Measurements from ENCODE around the gene MPZL2. TPM values are rescaled to one million over a fixed set of nuclear protein-coding genes. Genes with fewer than 3 reads are reported as not detected.

The MPZL2 gene
- total RNA-seq, 1 experiment from 2014 or later: not detected

DNA sequence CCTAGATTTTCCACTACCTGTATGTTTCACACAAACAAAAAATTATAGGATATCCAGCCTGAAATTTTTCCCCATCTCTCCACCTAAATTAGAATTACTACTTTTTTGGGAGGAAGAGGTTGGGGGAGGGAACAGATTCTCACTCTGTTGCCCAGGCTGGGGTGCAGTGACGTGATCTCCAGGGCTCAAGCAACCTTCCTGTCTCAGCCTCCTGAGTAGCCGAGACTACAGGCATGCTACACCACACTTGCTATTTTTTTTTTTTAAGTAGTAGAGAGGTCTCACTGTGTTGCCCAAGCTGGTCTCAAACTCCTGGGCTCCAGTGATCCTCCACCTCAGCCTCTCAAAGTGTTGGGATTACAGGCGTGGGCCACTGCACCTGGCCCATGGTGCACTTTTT, 48.8 kb downstream of the MPZL2 start:
- no peak for DNase-seq (ENCODE audit: low read depth in 1 of 2, low spot score in 2 of 2)
- Histone ChIP-seq H3K4me3 (no peak overlapping the region), H3K27me3 (replicated peaks) (no peaks in the 10 kb centered on the region), H3K9me3 (replicated peaks) (no peaks in the 10 kb centered on the region), H3K4me1 (replicated peaks) (no peaks in the 10 kb centered on the region), H3K27ac (no peak overlapping the region), H3K36me3 (no peaks in the 10 kb centered on the region)

DNA sequence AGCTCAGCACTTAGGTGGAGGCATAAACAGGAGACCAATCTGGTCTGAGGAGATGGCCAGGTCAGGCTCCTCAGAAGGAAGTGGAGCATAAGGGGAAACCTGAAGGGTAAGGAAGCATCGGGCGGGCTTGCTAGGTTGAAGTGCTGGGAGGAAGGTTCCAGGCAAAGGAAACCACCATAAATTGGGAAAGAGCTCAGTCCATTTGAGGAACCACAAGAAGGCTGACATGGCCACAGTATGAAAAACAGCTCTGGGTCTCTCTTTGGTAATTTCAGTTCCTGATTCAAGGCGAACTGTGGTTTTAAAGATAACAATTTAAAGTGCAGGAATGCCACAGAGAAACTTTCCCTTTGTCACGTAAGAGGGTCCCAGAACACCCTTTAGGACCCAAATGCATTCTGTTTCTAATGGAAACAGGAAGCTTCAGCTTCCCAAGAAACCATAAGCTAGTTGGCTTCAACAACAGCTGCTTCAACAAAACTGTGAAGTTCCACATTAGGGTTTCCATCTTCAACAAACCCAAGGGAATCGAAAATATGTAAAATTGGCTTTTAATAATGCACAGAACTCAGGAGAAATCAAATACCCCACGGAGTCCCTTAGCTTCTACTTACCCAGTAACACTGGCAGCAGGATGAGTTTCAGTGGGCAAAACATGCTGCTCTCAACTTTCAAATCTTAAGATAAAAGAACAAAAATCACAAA, 49.7 kb downstream of the MPZL2 start:
- no peak for DNase-seq (ENCODE audit: low read depth in 1 of 2, low spot score in 2 of 2)
- Histone ChIP-seq H3K9me3 (replicated peaks) (no peaks in the 10 kb centered on the region), H3K27ac (no peak overlapping the region), H3K4me1 (replicated peaks) (no peaks in the 10 kb centered on the region), H3K4me3 (no peak overlapping the region), H3K27me3 (replicated peaks) (no peaks in the 10 kb centered on the region), H3K36me3 (no peaks in the 10 kb centered on the region)

DNA sequence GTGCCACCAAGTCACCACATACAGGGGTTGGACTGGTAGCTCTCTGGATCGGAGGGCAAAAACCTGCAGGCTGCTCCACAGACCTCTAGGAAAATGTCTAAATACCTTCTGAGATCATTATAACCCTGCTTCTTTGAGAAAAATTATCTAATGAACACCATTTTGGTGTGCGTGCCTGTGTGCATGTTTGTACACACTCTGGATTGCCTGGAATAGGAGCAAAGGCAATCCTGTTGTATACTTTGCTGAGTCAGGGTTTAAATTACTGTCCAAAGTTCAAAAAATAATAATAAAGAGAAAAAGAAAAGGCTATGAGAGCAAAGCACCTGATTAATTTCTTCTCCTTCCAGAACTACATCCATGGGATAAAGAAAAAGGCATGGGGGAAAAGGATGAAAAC, 50.3 kb downstream of the MPZL2 start:
- Histone ChIP-seq H3K27ac (no peak overlapping the region), H3K27me3 (replicated peaks) (no peaks in the 10 kb centered on the region), H3K4me1 (replicated peaks) (no peaks in the 10 kb centered on the region), H3K9me3 (replicated peaks) (no peaks in the 10 kb centered on the region), H3K4me3 (no peak overlapping the region), H3K36me3 (no peaks in the 10 kb centered on the region)
- no peak for DNase-seq (ENCODE audit: low read depth in 1 of 2, low spot score in 2 of 2)

DNA sequence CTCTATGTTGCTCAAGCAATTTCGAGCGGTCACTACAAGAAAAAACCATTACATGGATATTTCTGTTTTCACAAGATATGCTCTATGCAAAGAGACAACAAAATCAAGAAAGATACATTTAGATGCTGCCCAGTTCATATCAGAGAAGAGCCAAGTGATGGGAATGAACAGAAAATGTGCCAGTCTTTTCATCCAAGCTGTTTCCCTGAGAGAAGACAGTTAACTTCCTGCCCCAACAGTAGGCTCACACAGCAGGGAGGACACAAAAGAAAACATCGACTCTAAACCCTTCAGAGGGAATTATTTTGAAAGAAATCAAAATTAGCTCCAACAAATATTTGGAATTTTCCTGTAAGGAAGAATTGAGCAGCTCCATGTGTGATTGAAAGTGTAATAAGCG, 50.9 kb downstream of the MPZL2 start:
- Histone ChIP-seq H3K36me3 (no peaks in the 10 kb centered on the region), H3K4me3 (no peak overlapping the region), H3K4me1 (replicated peaks) (no peaks in the 10 kb centered on the region), H3K9me3 (replicated peaks) (no peaks in the 10 kb centered on the region), H3K27me3 (replicated peaks) (no peaks in the 10 kb centered on the region), H3K27ac (no peak overlapping the region)
- no peak for DNase-seq (ENCODE audit: low read depth in 1 of 2, low spot score in 2 of 2)

DNA sequence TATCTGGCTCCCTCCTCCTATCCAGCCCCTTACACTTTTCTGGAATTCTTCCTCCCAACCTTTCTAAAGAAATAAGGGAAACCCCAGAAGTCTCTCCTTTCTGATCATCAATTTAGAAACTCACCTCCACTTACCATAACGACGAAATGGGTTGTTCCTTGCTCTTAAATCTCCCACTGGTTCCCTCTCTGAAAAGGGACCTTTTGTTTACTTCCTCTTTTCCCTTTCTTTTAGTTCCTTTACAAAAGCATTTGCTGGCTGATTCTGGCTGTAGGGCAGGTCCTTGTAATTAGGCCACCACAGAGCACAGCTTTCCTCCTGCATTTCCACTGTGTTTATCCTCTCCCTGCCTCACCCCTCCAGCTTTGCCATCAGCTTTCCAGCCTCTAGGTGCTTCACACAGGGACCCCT, 51.3 kb downstream of the MPZL2 start:
- H3K4me3 ChIP-seq: no peak overlapping the region
- no peaks in the 10 kb centered on the region for H3K27me3 ChIP-seq (replicated peaks)
- no peaks in the 10 kb centered on the region for H3K9me3 ChIP-seq (replicated peaks)
- DNase-seq (ENCODE audit: low read depth in 1 of 2, low spot score in 2 of 2): no peak
- H3K36me3 ChIP-seq: no peaks in the 10 kb centered on the region
- no peaks in the 10 kb centered on the region for H3K4me1 ChIP-seq (replicated peaks)
- H3K27ac ChIP-seq: no peak overlapping the region

DNA sequence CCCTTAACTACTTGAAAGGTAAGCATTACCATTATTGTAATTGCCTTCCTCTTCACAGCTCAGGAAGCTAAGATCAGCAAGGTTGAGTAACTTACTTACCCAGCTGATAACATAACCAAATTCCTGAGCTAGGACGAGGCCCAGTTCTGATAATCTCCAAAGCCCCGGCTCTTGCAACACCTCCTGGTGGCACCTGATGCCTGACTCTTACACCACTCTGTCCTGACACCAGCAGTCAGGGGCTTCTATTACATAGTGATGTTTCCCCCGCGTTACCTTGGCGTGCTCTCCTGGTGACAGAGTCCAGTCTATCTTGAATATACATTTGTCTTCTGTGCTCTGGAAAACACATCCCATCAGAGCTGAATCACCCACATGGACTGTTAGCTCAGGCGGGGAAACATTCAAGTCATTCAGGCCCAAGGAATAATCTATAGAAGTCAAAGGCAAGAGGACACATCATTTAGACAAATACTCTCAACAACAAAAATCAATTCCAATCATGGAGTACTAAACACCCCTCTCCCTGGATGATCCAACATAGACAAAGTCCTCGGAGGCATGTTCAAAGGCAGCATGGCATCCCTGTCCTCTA, 51.9 kb downstream of the MPZL2 start:
- Histone ChIP-seq H3K4me3 (no peak overlapping the region), H3K36me3 (no peaks in the 10 kb centered on the region), H3K27ac (no peak overlapping the region), H3K27me3 (replicated peaks) (no peaks in the 10 kb centered on the region), H3K4me1 (replicated peaks) (no peaks in the 10 kb centered on the region), H3K9me3 (replicated peaks) (no peaks in the 10 kb centered on the region)
- no peak for DNase-seq (ENCODE audit: low read depth in 1 of 2, low spot score in 2 of 2)

DNA sequence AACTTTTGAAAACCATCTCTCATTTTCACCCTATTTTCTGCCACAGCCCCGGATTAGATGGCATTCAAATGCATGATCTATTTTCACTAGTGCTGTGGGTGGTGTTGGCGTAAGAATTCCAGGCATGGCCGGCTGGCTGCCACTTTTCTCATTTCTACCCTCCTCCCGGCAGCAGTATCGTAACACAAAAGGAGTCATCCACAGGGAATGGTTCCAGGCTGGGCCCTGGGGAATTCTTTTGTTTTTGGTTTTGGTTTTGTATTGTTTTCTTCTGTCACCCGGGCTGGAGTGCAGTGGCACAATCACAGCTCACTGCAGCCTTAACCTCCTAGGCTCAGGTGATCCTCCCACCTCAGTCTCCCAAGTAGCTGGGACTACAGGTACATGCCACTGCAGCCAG, 53.1 kb downstream of the MPZL2 start:
- H3K9me3 ChIP-seq (replicated peaks): no peaks in the 10 kb centered on the region
- peak in 1 of 2 experiments; percentile 1 for DNase-seq (ENCODE audit: low read depth in 1 of 2, low spot score in 2 of 2)
- H3K27ac ChIP-seq: no peak overlapping the region
- H3K36me3 ChIP-seq: no peaks in the 10 kb centered on the region
- H3K4me1 ChIP-seq (replicated peaks): no peaks in the 10 kb centered on the region
- no peaks in the 10 kb centered on the region; the same call in 1 of the 2 replicates for H3K27me3 ChIP-seq (replicated peaks)
- H3K4me3 ChIP-seq: no peak overlapping the region

DNA sequence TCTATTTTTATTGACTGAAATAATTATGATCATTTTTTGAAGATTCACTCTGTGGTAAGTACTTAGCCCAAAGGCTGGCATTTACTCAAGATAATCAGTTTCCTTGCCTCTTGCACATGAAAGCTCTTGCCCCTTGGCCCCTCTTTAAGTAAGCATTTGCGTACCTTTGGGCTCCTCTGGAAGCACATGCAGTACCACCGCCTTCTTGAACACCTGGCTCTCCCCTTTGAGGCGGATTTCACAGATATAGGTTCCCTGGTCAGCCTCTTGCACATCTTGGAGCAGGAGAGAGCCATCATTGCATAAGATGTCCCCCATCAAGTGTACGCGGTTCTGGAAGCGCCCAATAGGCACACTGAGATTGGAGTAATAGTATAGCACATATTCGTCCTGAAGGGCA, 53.8 kb downstream of the MPZL2 start:
- no peak overlapping the region for H3K27ac ChIP-seq
- H3K36me3 ChIP-seq: no peaks in the 10 kb centered on the region
- H3K27me3 ChIP-seq (replicated peaks): no peaks in the 10 kb centered on the region; the same call in 1 of the 2 replicates
- H3K4me1 ChIP-seq (replicated peaks): no peaks in the 10 kb centered on the region
- no peak for DNase-seq (ENCODE audit: low read depth in 1 of 2, low spot score in 2 of 2)
- no peaks in the 10 kb centered on the region for H3K9me3 ChIP-seq (replicated peaks)
- no peak overlapping the region for H3K4me3 ChIP-seq

DNA sequence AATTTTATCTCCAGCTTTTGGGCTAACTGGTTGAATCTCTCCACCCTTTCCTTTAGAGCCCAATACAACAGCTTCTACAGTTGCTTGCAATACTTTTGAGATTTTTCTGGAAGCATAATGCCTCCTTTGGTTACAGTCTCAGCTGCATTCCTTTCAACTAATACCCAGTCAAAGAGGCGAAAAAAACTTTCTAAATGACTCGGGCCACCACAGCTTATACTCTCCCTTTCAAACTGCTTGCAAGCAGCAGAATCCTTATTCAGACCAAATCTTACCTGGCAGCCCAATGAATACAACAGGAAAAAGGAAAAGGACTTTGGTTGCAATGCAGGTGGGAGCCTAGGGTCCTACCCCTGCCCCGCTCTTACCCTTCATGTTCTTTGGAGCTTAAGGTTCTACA, 55.1 kb downstream of the MPZL2 start:
- Histone ChIP-seq H3K4me3 (no peak overlapping the region), H3K4me1 (replicated peaks) (no peaks in the 10 kb centered on the region), H3K9me3 (replicated peaks) (no peaks in the 10 kb centered on the region), H3K27ac (no peak overlapping the region), H3K27me3 (replicated peaks) (no peaks in the 10 kb centered on the region; the same call in 1 of the 2 replicates), H3K36me3 (no peaks in the 10 kb centered on the region)
- DNase-seq (ENCODE audit: low read depth in 1 of 2, low spot score in 2 of 2): no peak

DNA sequence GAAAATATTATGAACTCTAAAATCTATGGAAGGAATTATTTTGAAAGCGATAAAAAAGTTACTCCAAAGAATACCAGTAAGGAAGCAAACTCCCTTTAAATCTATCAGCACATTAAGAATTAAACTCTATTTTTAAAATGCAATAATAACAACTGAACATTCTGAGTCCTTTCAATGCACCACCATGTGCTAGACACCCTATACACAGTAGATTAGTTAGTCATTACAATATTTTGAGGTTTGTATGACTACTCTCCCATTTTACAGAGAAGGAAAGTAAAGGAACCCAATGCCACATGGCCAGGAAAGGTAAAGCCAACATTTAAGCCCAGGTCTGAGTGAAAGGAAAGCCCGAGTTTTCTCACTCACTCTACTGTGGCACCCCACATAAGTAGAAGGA, 57.0 kb downstream of the MPZL2 start:
- no peak for DNase-seq (ENCODE audit: low read depth in 1 of 2, low spot score in 2 of 2)
- Histone ChIP-seq H3K27ac (no peak overlapping the region), H3K36me3 (no peaks in the 10 kb centered on the region), H3K9me3 (replicated peaks) (no peaks in the 10 kb centered on the region), H3K4me3 (no peak overlapping the region), H3K4me1 (replicated peaks) (no peaks in the 10 kb centered on the region), H3K27me3 (replicated peaks) (no peaks in the 10 kb centered on the region; the same call in 1 of the 2 replicates)

DNA sequence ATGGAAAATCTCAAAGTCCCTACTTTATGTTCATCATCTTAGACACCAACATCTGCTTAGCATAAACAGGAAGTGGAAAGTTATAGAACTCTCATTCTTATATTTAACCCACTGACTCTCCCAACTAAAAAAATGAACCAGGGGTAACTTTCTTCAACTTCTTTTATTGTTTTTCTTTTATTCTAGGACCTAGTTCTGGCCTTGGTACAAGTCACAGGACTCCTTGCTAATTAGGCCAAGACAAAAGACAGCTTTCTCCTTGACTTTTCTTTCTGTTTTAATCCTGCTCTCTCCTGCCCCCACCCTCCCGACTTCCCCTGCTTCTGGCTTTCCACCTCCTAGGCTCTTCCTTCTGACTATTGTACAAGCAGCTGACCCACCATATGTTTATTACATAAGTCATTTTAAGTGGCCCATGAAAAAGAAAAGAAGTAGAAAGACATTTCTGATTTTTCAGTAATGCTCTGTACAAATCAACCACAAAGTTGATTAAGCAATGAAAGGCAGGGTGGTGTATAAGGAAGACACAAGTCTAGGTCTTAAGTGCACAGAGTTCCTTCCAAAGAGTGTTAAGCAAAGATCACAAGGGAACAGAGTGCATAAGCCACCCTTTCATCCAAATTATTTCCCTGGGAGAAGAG, 57.6 kb downstream of the MPZL2 start:
- H3K4me3 ChIP-seq: no peak overlapping the region
- no peaks in the 10 kb centered on the region for H3K4me1 ChIP-seq (replicated peaks)
- H3K27ac ChIP-seq: no peak overlapping the region
- no peaks in the 10 kb centered on the region for H3K36me3 ChIP-seq
- no peaks in the 10 kb centered on the region for H3K9me3 ChIP-seq (replicated peaks)
- no peaks in the 10 kb centered on the region; the same call in 1 of the 2 replicates for H3K27me3 ChIP-seq (replicated peaks)
- DNase-seq (ENCODE audit: low read depth in 1 of 2, low spot score in 2 of 2): no peak

DNA sequence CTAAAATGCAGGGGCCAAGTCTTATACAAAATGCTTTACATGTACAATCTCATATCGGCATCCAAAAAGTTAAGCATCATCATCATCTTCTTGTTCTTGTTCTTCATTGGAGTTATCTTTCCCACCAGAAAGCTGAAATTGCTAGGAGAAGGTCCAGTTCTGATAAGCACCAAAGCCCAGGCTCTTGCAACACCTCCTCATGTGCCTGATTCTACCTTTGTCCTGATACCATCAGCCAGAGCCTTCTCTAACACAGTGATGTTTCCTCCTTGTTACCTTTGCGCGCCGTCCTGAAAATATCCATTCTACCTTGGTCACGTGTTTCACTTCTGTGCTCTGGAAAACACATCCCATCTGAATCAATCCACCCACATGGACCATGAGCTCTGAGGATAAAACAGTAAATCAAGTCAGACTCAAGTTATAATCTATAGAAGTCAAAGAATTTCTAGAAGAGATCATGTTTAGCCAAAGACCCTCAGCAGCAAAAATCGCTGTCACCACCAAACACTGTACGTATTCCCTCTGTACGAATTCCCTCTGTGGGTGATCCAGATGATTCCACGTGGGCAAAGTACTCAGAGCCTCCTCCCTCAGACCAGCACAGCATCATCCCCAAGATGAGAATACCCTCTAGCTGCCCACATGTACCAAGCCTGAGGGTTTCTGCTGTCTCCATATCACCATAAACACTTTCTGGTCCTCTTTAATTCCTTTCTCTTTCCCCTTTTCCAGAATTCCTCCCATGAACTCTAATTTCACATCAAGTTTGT, 58.3 kb downstream of the MPZL2 start:
- no peak overlapping the region for H3K4me3 ChIP-seq

More for the DNA sequence above, 58.3 kb downstream of the MPZL2 start:
- H3K36me3 ChIP-seq: no peaks in the 10 kb centered on the region
- no peak overlapping the region for H3K27ac ChIP-seq
- H3K9me3 ChIP-seq (replicated peaks): no peaks in the 10 kb centered on the region
- H3K27me3 ChIP-seq (replicated peaks): no peaks in the 10 kb centered on the region; the same call in 1 of the 2 replicates
- no peaks in the 10 kb centered on the region for H3K4me1 ChIP-seq (replicated peaks)
- DNase-seq (ENCODE audit: low read depth in 1 of 2, low spot score in 2 of 2): no peak

Measured in SJSA1 (cell line).